Ovary (tissue), 3 donors: ENCODE results near the gene SIM1.

Experiments
- CTCF ChIP-seq, 3 donors: fragments of 450-650 bp in 2 of 3; fragments of 200-600 bp in 1 of 3; IDR thresholded peaks; one replicate each; pipeline versions ENCODE4 v1.5.1 to v1.8.0; 2016 to 2022; ENCODE audit warnings: antibody characterized with exemption in 3 of 3, mild to moderate bottlenecking in 1 of 3
- EP300 ChIP-seq: sonication (generic); formaldehyde crosslinking; IDR thresholded peaks from one replicate; pipeline ENCODE4 v1.6.1; 2017; ENCODE audit warnings: antibody characterized with exemption
- POLR2A ChIP-seq: fragments of 450-650 bp; IDR thresholded peaks from one replicate; pipeline ENCODE4 v1.6.1; 2017; ENCODE audit warnings: antibody characterized with exemption, mild to moderate bottlenecking, moderate library complexity
- donor health status: DM: no; HTN: no; CAD: no.

GRCh38 chr6:100382767-100383195, 81.9 kb downstream of the SIM1 start:
- no peak for TF ChIP-seq CTCF (IDR thresholded peaks at IDR 0.05)
- TF ChIP-seq POLR2A, result no peak
- TF ChIP-seq EP300, result no peak
